A549 treated with RU486 at 1 μM for 4 hours (cell line): ENCODE data around the gene SLC5A8. TPM values are rescaled to one million over a fixed set of nuclear protein-coding genes. Genes with fewer than 3 reads are reported as not detected.

Experiments
- total RNA-seq: library from RNA; stranded (reverse); fragments of 200-300 nt; extraction: Qiagen RNA extraction; gene quantifications from 5 replicates; pipeline ENCODE4 v1.2.3, GENCODE V29; 2022; ENCODE audit warnings: low read depth

The SLC5A8 gene, protein sequence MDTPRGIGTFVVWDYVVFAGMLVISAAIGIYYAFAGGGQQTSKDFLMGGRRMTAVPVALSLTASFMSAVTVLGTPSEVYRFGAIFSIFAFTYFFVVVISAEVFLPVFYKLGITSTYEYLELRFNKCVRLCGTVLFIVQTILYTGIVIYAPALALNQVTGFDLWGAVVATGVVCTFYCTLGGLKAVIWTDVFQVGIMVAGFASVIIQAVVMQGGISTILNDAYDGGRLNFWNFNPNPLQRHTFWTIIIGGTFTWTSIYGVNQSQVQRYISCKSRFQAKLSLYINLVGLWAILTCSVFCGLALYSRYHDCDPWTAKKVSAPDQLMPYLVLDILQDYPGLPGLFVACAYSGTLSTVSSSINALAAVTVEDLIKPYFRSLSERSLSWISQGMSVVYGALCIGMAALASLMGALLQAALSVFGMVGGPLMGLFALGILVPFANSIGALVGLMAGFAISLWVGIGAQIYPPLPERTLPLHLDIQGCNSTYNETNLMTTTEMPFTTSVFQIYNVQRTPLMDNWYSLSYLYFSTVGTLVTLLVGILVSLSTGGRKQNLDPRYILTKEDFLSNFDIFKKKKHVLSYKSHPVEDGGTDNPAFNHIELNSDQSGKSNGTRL
- not detected in 5 replicates for total RNA-seq

DNA sequence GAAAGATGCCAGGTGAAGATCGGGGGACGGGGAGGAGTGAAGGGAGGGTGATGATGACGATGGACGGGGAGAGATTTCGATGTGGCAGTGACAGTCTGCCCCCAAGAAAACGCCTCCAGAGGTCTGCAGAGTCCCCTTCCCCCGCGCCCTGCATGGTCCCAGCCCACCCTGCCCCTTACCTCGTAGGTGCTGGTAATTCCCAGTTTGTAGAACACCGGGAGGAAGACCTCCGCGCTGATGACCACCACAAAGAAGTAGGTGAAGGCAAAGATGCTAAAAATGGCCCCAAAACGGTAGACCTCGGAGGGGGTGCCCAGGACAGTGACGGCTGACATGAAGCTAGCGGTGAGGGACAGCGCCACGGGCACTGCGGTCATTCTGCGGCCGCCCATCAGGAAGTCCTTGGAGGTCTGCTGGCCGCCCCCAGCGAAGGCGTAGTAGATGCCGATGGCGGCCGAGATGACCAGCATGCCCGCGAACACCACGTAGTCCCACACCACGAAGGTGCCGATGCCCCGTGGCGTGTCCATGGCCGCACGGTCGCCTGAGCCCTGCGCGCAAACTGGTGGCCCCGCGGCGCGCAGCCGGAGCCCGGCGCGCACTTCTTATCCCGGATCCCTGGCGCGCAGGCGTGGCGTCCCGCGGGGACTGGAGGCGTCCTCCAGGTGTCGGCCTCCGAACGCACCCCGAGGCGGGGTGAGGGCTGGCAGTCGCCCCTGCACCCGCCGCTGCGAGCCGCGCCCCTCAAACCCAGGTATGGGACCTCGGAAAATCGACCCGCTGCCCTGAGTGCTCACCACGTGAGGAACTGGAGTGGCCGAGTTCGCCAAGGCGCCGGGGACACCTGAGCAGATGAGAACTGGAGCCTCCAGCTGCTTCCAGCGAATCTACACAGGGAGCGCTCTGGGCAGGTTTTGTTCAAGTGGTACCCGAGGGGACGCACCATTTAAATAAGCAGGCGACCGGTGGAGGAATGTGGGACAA is at the start of gene SLC5A8:
Gene SLC5A8, minus strand, starts transcription at position 920 of the 984 bp plus-strand sequence. Its CDS starts 390 bp downstream, at position 530.

Other genes with a start within 250 kb of the SLC5A8 start
- 12.3 to 19.4 TPM (median 18.0 TPM) in 5 replicates for gene UTP20, start 69.9 kb upstream of the SLC5A8 start, total RNA-seq
- 64.7 to 68.3 TPM (median 66.1 TPM) in 5 replicates for gene ARL1, start 197.5 kb upstream of the SLC5A8 start, total RNA-seq